Activated B cell treated with CpG ODN at 0.5 μM for 24 hours (primary cell): Measurements from ENCODE around the gene MX1. TPM values are rescaled to one million over a fixed set of nuclear protein-coding genes. Genes with fewer than 3 reads are reported as not detected.

ENCODE experiments used
- ATAC-seq: fragments of 200-7000 bp; cut with Tn5 transposase; one replicate; pipeline ENCODE4 v1.10.0; 2021; ENCODE audit warnings: low read depth, mild to moderate bottlenecking, moderate library complexity
- CTCF ChIA-PET: fragments of 350-600 bp; sonication (Branson Sonifier 250); formaldehyde crosslinking; loops from one replicate; lab custom pipeline; 2021; ENCODE audit warnings: antibody characterized with exemption; lab: Charles Lee
- POLR2A ChIA-PET: fragments of 350-600 bp; sonication (Branson Sonifier 250); formaldehyde crosslinking; loops from one replicate; lab custom pipeline; 2021; ENCODE audit warnings: antibody characterized with exemption; lab: Charles Lee
- DNase-seq: peaks from one replicate; pipeline ENCODE4 v3.0.0; 2022
- H3K27ac Mint-ChIP-seq: one replicate; pipeline ENCODE4 v1.8.0; 2020; ENCODE audit warnings: mixed read lengths
- H3K27me3 Mint-ChIP-seq: one replicate; pipeline ENCODE4 v1.8.0; 2021; ENCODE audit warnings: mixed read lengths
- H3K36me3 Mint-ChIP-seq: one replicate; pipeline ENCODE4 v1.8.0; 2021; ENCODE audit warnings: low read depth, mixed read lengths
- H3K4me1 Mint-ChIP-seq: one replicate; pipeline ENCODE4 v1.8.0; 2021; ENCODE audit warnings: mixed read lengths
- H3K4me3 Mint-ChIP-seq: one replicate; pipeline ENCODE4 v1.8.0; 2020; ENCODE audit warnings: mild to moderate bottlenecking, mixed read lengths
- H3K9me3 Mint-ChIP-seq: one replicate; pipeline ENCODE4 v1.8.0; 2020; ENCODE audit warnings: mixed read lengths
- CTCF ChIP-seq: fragments of 200-600 bp; IDR thresholded peaks from one replicate; pipeline ENCODE4 v1.8.0; 2022; ENCODE audit warnings: antibody characterized with exemption, mild to moderate bottlenecking
- intact Hi-C: fragments of 100-400 bp; cut with micrococcal nuclease; formaldehyde crosslinking; loops from one replicate; pipeline ENCODE4 v1.15.1; 2024
- total RNA-seq: library from RNA; stranded (reverse); gene quantifications from 2 replicates; pipeline ENCODE4 v1.2.3, GENCODE V29; 2022

Gene MX1
- total RNA-seq, 1 donor from 2014 or later, result 64.2 TPM

- DNase-seq (no peak), ATAC-seq (no peak)
- H3K9me3 Mint-ChIP-seq, result no peaks in the 10 kb centered on the region
- H3K27me3 Mint-ChIP-seq, result peaks cover 17% of the 10 kb centered on the region
- ChIA-PET POLR2A (no interaction called here), CTCF (no interaction called here)
- no peaks in the 10 kb centered on the region for H3K36me3 Mint-ChIP-seq
- no peak for TF ChIP-seq CTCF
- H3K27ac Mint-ChIP-seq, result no peak overlapping the region
- H3K4me1 Mint-ChIP-seq, result no peaks in the 10 kb centered on the region
- intact Hi-C loops, result no loop called here
- no peak overlapping the region for H3K4me3 Mint-ChIP-seq
Measured at GRCh38 chr21:41490330-41490729, 64.3 kb downstream of the MX1 start.

- H3K27me3 Mint-ChIP-seq, result peaks cover 17% of the 10 kb centered on the region
Measured at GRCh38 chr21:41491412-41491811, 65.4 kb downstream of the MX1 start.

GRCh38 chr21:41494242-41494641 is 68.2 kb downstream of the MX1 start:
- no peak for DNase-seq
- Mint-ChIP-seq H3K36me3 (no peaks in the 10 kb centered on the region), H3K9me3 (no peaks in the 10 kb centered on the region), H3K4me3 (no peak overlapping the region), H3K4me1 (no peaks in the 10 kb centered on the region), H3K27ac (no peak overlapping the region), H3K27me3 (peaks cover 20% of the 10 kb centered on the region)
- TF ChIP-seq CTCF, result no peak
- POLR2A ChIA-PET, result no interaction called here
- intact Hi-C loops, result no loop called here
- no peak for ATAC-seq
- CTCF ChIA-PET, result no interaction called here

More at GRCh38 chr21:41491412-41491811, 65.4 kb downstream of the MX1 start:
- ATAC-seq (no peak), DNase-seq (no peak)
- Mint-ChIP-seq H3K4me1 (no peaks in the 10 kb centered on the region), H3K4me3 (no peak overlapping the region), H3K9me3 (no peaks in the 10 kb centered on the region), H3K27ac (no peak overlapping the region), H3K36me3 (no peaks in the 10 kb centered on the region)
- POLR2A ChIA-PET, result no interaction called here
- intact Hi-C loops, result no loop called here
- CTCF ChIA-PET, result no interaction called here
- no peak for TF ChIP-seq CTCF

- H3K27me3 Mint-ChIP-seq, result peaks cover 25% of the 10 kb centered on the region
- CTCF ChIA-PET, result no interaction called here
Measured at GRCh38 chr21:41497008-41497407, 71.0 kb downstream of the MX1 start.

GRCh38 chr21:41497788-41498187 is 71.7 kb downstream of the MX1 start:
- Mint-ChIP-seq H3K27me3 (peaks cover 25% of the 10 kb centered on the region), H3K36me3 (no peaks in the 10 kb centered on the region), H3K27ac (no peak overlapping the region), H3K4me1 (no peaks in the 10 kb centered on the region), H3K9me3 (no peaks in the 10 kb centered on the region), H3K4me3 (no peak overlapping the region)
- intact Hi-C loops, result no loop called here
- ATAC-seq (no peak), DNase-seq (no peak)
- no peak for TF ChIP-seq CTCF
- ChIA-PET POLR2A (no interaction called here), CTCF (no interaction called here)

More at GRCh38 chr21:41497008-41497407, 71.0 kb downstream of the MX1 start:
- H3K4me3 Mint-ChIP-seq, result no peak overlapping the region
- H3K4me1 Mint-ChIP-seq, result no peaks in the 10 kb centered on the region
- ATAC-seq, result no peak
- no peaks in the 10 kb centered on the region for H3K9me3 Mint-ChIP-seq
- POLR2A ChIA-PET, result no interaction called here
- DNase-seq, result no peak
- H3K27ac Mint-ChIP-seq, result no peak overlapping the region
- H3K36me3 Mint-ChIP-seq, result no peaks in the 10 kb centered on the region
- intact Hi-C loops, result no loop called here
- no peak for TF ChIP-seq CTCF
